Right atrium auricular region (tissue), 2 donors: ENCODE results near the gene NCOA1. TPM values are rescaled to one million over a fixed set of nuclear protein-coding genes. Genes with fewer than 3 reads are reported as not detected.
"Not testable (repeated sequence)": the region's sequence is repeated elsewhere in the genome, so short reads cannot be mapped to it uniquely, and the experiment has no call there.

Experiments
- DNase-seq: peaks from one replicate; pipeline ENCODE4 v3.0.0-alpha.2; 2019; ENCODE audit warnings: low spot score
- H3K27ac ChIP-seq, 2 donors: fragments of 200-600 bp; sonication (generic); 1 replicate in 1 of 2; 2 replicates in 1 of 2; pipeline ENCODE4 v1.5.1; 2016 to 2019
- H3K27me3 ChIP-seq, 2 donors: fragments of 200-600 bp; sonication (generic); one replicate each; pipeline versions ENCODE4 v1.5.1 to v1.6.0; 2017 to 2019
- H3K36me3 ChIP-seq: fragments of 200-600 bp; sonication (generic); one replicate; pipeline ENCODE4 v1.5.1; 2016
- H3K4me1 ChIP-seq, 2 donors: fragments of 200-600 bp; sonication (generic); one replicate each; pipeline versions ENCODE4 v1.5.1 to v1.6.0; 2017 to 2019
- H3K4me3 ChIP-seq, 2 donors: fragments of 200-600 bp; sonication (generic); 1 replicate in 1 of 2; 2 replicates in 1 of 2; pipeline ENCODE4 v1.5.1; 2017 to 2019; ENCODE audit warnings: mild to moderate bottlenecking in 1 of 2, moderate library complexity in 1 of 2
- H3K9me3 ChIP-seq, 2 donors: fragments of 200-600 bp; sonication (generic); one replicate each; pipeline ENCODE4 v1.5.1; 2019
- total RNA-seq, 2 donors: library from RNA; depleted of rRNA; stranded (reverse); fragments of >200 nt; gene quantifications; one replicate each; pipeline ENCODE4 v1.1.0, GENCODE V29; 2016
- TF ChIP-seq, protein P1 (sequence below), 2 donors: fragments of 200-600 bp; sonication (generic); IDR thresholded peaks; one replicate each; pipeline ENCODE4 v1.5.1; 2019; ENCODE audit warnings: antibody characterized with exemption in 2 of 2

NCOA1 gene
- total RNA-seq, 2 donors from 2014 or later: 33.8 to 43.6 TPM

DNA sequence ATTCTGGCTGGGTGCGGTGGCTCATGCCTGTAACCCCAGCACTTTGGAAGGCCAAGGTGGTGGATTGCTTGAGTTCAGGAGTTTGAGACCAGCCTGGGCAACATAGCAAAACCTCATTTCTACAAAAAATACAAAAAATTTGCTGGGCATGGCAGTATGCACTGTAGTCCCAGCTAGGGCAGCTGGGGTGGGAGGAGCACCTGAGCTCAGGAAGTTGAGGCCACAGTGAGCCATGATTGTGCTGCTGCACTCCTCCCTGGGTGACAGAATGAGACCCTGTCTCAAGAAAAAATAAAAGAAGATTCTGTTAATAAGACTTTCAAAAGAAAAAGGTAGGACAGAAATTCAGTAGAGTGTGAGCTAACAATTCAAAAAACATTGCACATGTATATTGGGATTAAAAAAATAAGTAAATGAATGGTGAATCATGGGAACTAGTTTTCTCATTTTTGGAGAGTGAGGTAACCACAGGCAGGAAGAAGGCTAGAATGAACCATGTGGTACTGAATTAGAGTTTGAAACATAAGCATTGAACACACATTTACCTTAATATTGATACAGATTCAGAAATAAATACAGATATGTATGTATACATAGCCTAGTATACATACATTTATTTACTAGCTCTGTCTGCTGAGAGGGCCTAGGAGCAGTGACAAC is 53.5 kb downstream of the NCOA1 start:
- Histone ChIP-seq H3K36me3 (no peaks in the 10 kb centered on the region), H3K4me3 (no peak overlapping the region), H3K27ac (no peak overlapping the region), H3K4me1 (no peaks in the 10 kb centered on the region), H3K9me3 (peaks cover 0 to 4% of the 10 kb centered on the region in 2 donors), H3K27me3 (no peaks in the 10 kb centered on the region)
- TF ChIP-seq, protein P1, sequence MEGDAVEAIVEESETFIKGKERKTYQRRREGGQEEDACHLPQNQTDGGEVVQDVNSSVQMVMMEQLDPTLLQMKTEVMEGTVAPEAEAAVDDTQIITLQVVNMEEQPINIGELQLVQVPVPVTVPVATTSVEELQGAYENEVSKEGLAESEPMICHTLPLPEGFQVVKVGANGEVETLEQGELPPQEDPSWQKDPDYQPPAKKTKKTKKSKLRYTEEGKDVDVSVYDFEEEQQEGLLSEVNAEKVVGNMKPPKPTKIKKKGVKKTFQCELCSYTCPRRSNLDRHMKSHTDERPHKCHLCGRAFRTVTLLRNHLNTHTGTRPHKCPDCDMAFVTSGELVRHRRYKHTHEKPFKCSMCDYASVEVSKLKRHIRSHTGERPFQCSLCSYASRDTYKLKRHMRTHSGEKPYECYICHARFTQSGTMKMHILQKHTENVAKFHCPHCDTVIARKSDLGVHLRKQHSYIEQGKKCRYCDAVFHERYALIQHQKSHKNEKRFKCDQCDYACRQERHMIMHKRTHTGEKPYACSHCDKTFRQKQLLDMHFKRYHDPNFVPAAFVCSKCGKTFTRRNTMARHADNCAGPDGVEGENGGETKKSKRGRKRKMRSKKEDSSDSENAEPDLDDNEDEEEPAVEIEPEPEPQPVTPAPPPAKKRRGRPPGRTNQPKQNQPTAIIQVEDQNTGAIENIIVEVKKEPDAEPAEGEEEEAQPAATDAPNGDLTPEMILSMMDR (IDR thresholded peaks at IDR 0.05): no peak
- no peak for DNase-seq

DNA sequence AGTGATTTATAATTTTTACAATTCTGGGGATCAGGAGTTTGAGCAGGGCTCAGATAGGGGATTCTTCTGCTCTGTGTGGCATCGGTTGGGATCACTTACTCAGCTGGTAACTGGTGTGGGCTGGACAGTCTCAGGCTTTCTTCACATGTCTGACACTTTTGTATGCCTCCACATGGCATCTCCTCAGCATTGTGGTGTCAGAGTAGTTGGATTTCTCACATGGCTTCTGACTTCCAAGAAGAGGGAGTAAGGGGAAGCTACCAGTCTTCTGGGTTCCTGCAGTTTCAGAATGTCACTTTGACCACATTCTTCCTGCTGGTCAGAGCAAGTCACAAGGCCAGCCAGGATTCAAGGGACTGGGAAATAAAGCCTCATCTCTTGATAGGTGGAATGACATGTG is 55.6 kb downstream of the NCOA1 start:
- Histone ChIP-seq H3K9me3 (peaks cover 0 to 4% of the 10 kb centered on the region in 2 donors), H3K4me3 (no peak overlapping the region), H3K27me3 (no peaks in the 10 kb centered on the region), H3K27ac (no peak overlapping the region), H3K4me1 (no peaks in the 10 kb centered on the region), H3K36me3 (no peaks in the 10 kb centered on the region)
- DNase-seq: no peak
- TF ChIP-seq, protein P1 (IDR thresholded peaks at IDR 0.05): no peak

DNA sequence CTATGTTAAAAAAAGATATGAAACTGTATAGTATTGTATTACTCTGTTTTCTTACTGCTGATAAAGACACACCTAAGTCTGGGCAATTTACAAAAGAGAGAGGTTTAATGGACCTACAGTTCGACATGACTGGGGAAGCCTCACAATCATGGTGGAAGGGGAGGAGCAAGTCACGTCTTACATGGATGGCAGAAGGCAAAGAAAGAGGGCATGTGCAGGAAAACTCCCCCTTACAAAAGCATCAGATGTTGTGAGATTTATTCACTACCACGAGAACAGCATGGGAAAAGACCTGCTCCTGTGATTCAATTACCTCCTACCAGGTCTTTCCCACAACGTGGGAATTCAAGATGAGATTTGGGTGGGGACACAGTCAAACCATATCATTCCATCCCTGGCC is 57.0 kb downstream of the NCOA1 start:
- no peaks in the 10 kb centered on the region for H3K9me3 ChIP-seq
- TF ChIP-seq, protein P1 (IDR thresholded peaks at IDR 0.05): no peak
- no peaks in the 10 kb centered on the region for H3K4me1 ChIP-seq
- no peak for DNase-seq
- no peaks in the 10 kb centered on the region for H3K27me3 ChIP-seq
- H3K4me3 ChIP-seq: no peak overlapping the region
- no peaks in the 10 kb centered on the region for H3K36me3 ChIP-seq
- no peak overlapping the region for H3K27ac ChIP-seq

DNA sequence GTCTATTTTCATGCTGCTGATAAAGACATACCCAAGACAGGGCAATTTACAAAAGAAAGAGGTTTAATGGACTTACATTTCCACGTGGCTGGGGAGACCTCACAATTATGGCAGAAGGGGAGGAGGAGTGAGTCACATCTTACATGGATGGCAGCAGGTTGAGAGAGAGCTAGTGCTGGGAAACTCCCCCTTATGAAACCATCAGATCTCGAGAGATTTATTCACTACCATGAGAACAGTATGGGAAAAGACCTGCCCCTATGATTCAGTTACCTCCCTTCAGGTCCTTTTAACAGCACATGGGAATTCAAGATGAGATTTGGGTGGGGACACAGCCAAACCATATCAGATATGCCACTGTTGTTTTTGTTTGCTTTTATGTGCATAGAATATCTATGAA is 59.2 kb downstream of the NCOA1 start:
- not testable (repeated sequence) for H3K4me1 ChIP-seq, H3K27ac ChIP-seq, H3K27me3 ChIP-seq, DNase-seq, H3K9me3 ChIP-seq, H3K4me3 ChIP-seq, H3K36me3 ChIP-seq

DNA sequence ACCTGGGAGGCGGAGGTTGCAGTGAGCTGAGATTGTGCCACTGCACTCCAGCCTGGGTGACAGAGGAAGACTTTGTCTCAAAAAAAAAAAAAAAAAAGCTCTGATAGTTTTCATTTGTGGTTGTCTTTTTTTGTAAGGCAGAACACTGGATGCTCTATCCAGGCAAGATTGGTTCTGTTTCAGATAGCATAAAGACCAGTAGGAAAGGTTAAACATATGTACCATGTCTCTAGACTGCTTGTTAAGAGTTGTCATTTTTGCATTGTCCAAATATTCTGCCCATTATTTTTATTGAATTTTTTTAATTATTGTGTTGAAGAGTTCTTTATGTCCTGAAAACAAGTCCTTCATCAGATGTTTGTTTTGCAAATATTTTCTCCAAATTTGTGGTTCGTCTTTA is 60.0 kb downstream of the NCOA1 start:
- no peaks in the 10 kb centered on the region for H3K27me3 ChIP-seq
- H3K4me1 ChIP-seq: no peaks in the 10 kb centered on the region
- H3K36me3 ChIP-seq: peaks cover 6% of the 10 kb centered on the region
- H3K9me3 ChIP-seq: no peaks in the 10 kb centered on the region
- no peak overlapping the region for H3K4me3 ChIP-seq
- TF ChIP-seq, protein P1 (IDR thresholded peaks at IDR 0.05): no peak
- H3K27ac ChIP-seq: no peak overlapping the region
- no peak for DNase-seq

DNA sequence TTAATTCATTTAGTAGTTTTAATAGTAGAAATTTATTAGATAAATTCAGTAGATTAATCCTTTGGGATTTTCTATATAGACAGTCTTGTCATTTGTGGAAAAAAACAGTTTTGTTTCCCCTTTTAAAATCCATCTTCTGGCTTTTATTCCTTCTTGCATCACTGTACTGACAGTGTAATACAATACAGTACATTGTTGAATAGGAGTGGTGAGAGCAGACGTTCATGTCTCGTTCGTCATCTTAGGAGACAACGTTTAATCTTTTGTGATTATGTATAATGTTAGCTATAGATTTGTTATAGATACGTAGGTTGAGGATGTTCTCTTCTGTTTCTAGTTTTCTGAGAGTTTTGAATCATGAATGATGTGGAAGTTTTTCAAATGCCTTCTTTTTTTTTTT is 61.8 kb downstream of the NCOA1 start:
- H3K27ac ChIP-seq: no peak overlapping the region
- H3K4me3 ChIP-seq: no peak overlapping the region
- no peaks in the 10 kb centered on the region for H3K27me3 ChIP-seq
- H3K36me3 ChIP-seq: peaks cover 6% of the 10 kb centered on the region
- no peaks in the 10 kb centered on the region for H3K9me3 ChIP-seq
- TF ChIP-seq, protein P1 (IDR thresholded peaks at IDR 0.05): no peak
- no peak for DNase-seq
- peaks cover 0 to 3% of the 10 kb centered on the region in 2 donors for H3K4me1 ChIP-seq
